ENCODE measurements around the gene WDR72.

DNA sequence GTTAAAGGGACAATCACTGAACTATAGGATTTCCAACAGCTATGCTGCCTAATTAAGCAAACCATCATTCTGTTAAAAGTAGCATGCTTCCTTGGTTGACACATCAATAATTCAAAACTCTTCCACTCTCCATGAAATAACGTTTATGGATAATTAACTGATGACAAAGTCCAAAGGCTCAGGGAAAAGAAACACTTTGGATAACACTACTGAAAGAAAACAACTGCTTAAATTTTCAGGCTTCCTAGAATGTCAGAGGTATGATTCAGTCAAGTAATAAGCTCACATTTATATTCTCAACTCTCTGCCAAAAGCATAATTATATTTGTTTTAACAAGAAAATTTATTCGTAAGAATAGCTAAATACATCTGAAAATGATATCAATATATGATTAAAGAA, 49.6 kb downstream of the WDR72 start:
- no peak for TF ChIP-seq CHD4 (IDR thresholded peaks at IDR 0.05; ENCODE audit: borderline replicate concordance, low read length)
- TF ChIP-seq GABPA (IDR thresholded peaks at IDR 0.05; ENCODE audit: low read depth, low read length), result no peak
- TF ChIP-seq GABPA (CRISPR knock-in tag; IDR thresholded peaks at IDR 0.05; ENCODE audit: low read depth), result no peak
- no peak for TF ChIP-seq SALL1 (CRISPR knock-in tag; IDR thresholded peaks at IDR 0.05)
- TF ChIP-seq, protein P1, sequence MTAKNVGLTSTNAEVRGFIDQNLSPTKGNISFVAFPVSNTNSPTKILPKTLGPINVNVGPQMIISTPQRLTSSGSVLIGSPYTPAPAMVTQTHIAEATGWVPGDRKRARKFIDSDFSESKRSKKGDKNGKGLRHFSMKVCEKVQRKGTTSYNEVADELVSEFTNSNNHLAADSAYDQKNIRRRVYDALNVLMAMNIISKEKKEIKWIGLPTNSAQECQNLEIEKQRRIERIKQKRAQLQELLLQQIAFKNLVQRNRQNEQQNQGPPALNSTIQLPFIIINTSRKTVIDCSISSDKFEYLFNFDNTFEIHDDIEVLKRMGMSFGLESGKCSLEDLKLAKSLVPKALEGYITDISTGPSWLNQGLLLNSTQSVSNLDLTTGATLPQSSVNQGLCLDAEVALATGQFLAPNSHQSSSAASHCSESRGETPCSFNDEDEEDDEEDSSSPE (CRISPR knock-in tag; IDR thresholded peaks at IDR 0.05), result no peak
- no peak for TF ChIP-seq YY1 (IDR thresholded peaks at IDR 0.05; ENCODE audit: insufficient read depth, insufficient replicate concordance, low read depth, low read length)
- no peak for TF ChIP-seq TRIM24 (CRISPR knock-in tag; IDR thresholded peaks at IDR 0.05)
- TF ChIP-seq, protein P2, sequence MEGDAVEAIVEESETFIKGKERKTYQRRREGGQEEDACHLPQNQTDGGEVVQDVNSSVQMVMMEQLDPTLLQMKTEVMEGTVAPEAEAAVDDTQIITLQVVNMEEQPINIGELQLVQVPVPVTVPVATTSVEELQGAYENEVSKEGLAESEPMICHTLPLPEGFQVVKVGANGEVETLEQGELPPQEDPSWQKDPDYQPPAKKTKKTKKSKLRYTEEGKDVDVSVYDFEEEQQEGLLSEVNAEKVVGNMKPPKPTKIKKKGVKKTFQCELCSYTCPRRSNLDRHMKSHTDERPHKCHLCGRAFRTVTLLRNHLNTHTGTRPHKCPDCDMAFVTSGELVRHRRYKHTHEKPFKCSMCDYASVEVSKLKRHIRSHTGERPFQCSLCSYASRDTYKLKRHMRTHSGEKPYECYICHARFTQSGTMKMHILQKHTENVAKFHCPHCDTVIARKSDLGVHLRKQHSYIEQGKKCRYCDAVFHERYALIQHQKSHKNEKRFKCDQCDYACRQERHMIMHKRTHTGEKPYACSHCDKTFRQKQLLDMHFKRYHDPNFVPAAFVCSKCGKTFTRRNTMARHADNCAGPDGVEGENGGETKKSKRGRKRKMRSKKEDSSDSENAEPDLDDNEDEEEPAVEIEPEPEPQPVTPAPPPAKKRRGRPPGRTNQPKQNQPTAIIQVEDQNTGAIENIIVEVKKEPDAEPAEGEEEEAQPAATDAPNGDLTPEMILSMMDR (CRISPR knock-in tag; IDR thresholded peaks at IDR 0.05), result no peak
- TF ChIP-seq KAT2B (IDR thresholded peaks at IDR 0.05; ENCODE audit: borderline replicate concordance, low read depth, low read length), result no peak

All from HepG2 (cell line).